Measurements from ENCODE around the gene ADRA2B.

ADRA2B gene

GRCh38 chr2:96099861-96100798, 16.2 kb downstream of the ADRA2B start:
- no peaks in the 10 kb centered on the region for H3K36me3 ChIP-seq (ENCODE audit: control insufficient read depth, insufficient read depth, low read length)
- no peak overlapping the region for H3K27ac ChIP-seq (ENCODE audit: low read depth, low read length)
- no peak overlapping the region for H3K4me3 ChIP-seq (ENCODE audit: low read length)
- H3K9ac ChIP-seq (ENCODE audit: low read length): no peak overlapping the region
- no peaks in the 10 kb centered on the region for H3K27me3 ChIP-seq (ENCODE audit: control insufficient read depth, insufficient read depth, low read length)
- H3K4me1 ChIP-seq (ENCODE audit: control insufficient read depth, insufficient read depth, low read length): no peaks in the 10 kb centered on the region

GRCh38 chr2:96098900-96099590, 17.3 kb downstream of the ADRA2B start:
- Histone ChIP-seq H3K27ac (ENCODE audit: low read depth, low read length) (no peak overlapping the region), H3K4me3 (ENCODE audit: low read length) (no peak overlapping the region), H3K27me3 (ENCODE audit: control insufficient read depth, insufficient read depth, low read length) (no peaks in the 10 kb centered on the region), H3K4me1 (ENCODE audit: control insufficient read depth, insufficient read depth, low read length) (no peaks in the 10 kb centered on the region), H3K9ac (ENCODE audit: low read length) (no peak overlapping the region), H3K36me3 (ENCODE audit: control insufficient read depth, insufficient read depth, low read length) (no peaks in the 10 kb centered on the region)

DNA sequence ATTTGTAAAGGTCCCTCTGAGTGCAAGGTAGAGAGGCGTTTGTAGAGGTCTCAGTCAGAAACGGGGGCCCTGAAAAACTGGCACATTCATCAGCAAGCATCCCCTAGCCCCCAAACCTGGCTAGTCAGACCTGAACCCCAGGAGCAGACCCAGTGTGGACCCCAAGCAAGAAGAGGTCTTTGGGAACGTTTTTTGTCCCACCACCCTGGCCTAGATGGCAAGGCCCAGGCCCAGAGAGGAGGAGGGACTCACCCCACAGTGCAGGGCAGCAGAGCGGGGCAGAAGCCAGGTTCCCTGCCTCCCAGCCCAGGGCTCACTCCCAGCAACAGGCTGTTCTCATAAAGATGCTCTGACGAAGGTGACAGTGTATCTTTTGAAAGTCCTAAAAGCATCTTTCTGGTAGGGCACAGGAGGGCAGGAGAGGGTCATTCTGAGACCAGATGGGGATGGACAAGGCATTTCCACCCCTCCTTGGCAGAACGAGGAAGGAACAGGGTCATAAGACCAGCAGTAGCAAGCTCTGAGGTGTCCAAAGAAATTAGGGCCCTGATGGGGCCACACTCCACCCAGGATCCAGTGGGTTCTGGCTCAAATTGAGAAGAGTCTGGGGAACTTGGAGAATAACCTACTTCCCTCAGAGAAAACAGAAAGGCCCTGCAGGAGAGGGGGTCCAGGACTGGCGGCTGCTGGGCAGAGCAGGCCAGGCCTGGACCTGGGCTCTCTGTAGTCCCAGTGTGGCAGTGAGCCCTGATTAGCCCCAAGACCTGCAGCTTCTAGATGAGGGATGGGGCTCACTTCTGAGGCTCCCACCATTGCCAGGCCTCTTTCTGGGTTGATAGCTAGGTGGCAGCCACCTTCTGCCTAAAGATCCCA, 18.2 kb downstream of the ADRA2B start:
- Histone ChIP-seq H3K4me3 (ENCODE audit: low read length) (no peak overlapping the region), H3K27me3 (ENCODE audit: control insufficient read depth, insufficient read depth, low read length) (no peaks in the 10 kb centered on the region), H3K36me3 (ENCODE audit: control insufficient read depth, insufficient read depth, low read length) (no peaks in the 10 kb centered on the region), H3K27ac (ENCODE audit: low read depth, low read length) (no peak overlapping the region), H3K4me1 (ENCODE audit: control insufficient read depth, insufficient read depth, low read length) (no peaks in the 10 kb centered on the region), H3K9ac (ENCODE audit: low read length) (no peak overlapping the region)

GRCh38 chr2:96097441-96097840, 18.9 kb downstream of the ADRA2B start:
- Histone ChIP-seq H3K27ac (ENCODE audit: low read depth, low read length) (no peak overlapping the region), H3K9ac (ENCODE audit: low read length) (no peak overlapping the region), H3K4me1 (ENCODE audit: control insufficient read depth, insufficient read depth, low read length) (no peaks in the 10 kb centered on the region), H3K4me3 (ENCODE audit: low read length) (no peak overlapping the region), H3K27me3 (ENCODE audit: control insufficient read depth, insufficient read depth, low read length) (no peaks in the 10 kb centered on the region), H3K36me3 (ENCODE audit: control insufficient read depth, insufficient read depth, low read length) (no peaks in the 10 kb centered on the region)

DNA sequence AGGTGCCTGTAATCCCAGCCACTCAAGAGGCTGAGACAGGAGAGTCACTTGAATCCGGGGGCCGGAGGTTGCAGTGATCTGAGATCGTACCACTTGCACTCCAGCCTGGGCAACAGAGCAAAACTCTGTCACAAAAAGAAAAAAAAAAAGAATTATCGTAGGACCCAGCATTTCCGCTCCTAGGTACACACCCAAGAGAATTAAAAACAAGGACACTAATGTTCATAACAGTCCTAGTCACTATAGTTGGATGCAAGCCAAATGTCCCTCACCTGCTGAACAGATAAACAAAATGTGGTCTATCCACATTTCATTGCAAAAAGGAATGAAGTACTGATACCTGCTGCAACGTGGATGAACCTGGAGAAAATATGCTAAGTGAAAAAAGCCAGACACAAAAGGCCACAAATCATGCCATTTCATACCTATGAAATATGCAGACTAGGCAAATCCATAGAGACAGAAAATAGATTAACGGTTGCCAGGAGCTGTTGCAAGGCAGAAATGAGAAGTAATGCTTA, 21.2 kb downstream of the ADRA2B start:
- Histone ChIP-seq H3K27me3 (ENCODE audit: control insufficient read depth, insufficient read depth, low read length) (no peaks in the 10 kb centered on the region), H3K4me1 (ENCODE audit: control insufficient read depth, insufficient read depth, low read length) (no peaks in the 10 kb centered on the region), H3K4me3 (ENCODE audit: low read length) (no peak overlapping the region), H3K9ac (ENCODE audit: low read length) (no peak overlapping the region), H3K27ac (ENCODE audit: low read depth, low read length) (no peak overlapping the region), H3K36me3 (ENCODE audit: control insufficient read depth, insufficient read depth, low read length) (no peaks in the 10 kb centered on the region)

DNA sequence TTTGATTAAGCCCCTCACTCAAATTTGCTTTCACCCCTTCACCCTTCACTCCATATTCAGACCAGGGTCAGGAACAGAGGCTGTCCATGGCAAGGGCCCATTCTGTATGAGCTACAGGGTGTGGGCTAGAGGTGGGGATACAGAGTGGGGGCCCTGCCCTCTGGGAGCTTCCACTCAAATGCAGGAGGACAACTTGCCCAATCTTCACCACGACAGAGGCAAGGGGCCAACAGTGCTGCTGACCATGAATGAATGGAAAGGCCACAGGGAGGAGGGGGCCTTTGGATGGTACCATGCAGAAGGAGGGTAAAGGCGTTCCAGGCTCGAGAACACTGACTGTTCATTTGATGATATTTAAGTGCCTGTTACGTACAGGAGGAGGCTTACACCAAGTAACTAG, 22.8 kb downstream of the ADRA2B start:
- H3K9ac ChIP-seq (ENCODE audit: low read length): no peak overlapping the region
- H3K36me3 ChIP-seq (ENCODE audit: control insufficient read depth, insufficient read depth, low read length): no peaks in the 10 kb centered on the region
- no peaks in the 10 kb centered on the region for H3K4me1 ChIP-seq (ENCODE audit: control insufficient read depth, insufficient read depth, low read length)
- H3K27me3 ChIP-seq (ENCODE audit: control insufficient read depth, insufficient read depth, low read length): no peaks in the 10 kb centered on the region
- H3K4me3 ChIP-seq (ENCODE audit: low read length): no peak overlapping the region
- no peak overlapping the region for H3K27ac ChIP-seq (ENCODE audit: low read depth, low read length)

DNA sequence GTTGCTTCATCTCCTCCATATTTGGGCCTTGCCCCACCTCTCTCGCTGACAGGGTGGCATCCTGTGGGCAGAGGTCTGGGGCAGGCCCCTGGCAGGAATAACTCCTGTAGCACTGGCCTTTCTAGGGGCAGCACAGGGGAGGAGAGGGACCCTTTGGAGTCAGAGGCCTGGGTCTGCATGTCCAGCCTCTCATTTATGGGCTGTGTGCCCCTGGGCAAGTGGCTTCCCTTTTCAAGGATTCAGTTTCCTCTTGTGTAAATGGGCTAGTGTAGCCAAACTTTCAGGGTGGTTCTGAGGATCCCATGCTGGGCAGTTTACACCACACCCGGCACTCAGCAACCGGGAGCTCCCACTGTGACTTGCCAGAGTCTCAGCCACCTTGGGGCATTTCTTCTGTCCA, 23.4 kb downstream of the ADRA2B start:
- no peaks in the 10 kb centered on the region for H3K27me3 ChIP-seq (ENCODE audit: control insufficient read depth, insufficient read depth, low read length)
- no peaks in the 10 kb centered on the region for H3K4me1 ChIP-seq (ENCODE audit: control insufficient read depth, insufficient read depth, low read length)
- no peaks in the 10 kb centered on the region for H3K36me3 ChIP-seq (ENCODE audit: control insufficient read depth, insufficient read depth, low read length)
- H3K27ac ChIP-seq (ENCODE audit: low read depth, low read length): no peak overlapping the region
- no peak overlapping the region for H3K4me3 ChIP-seq (ENCODE audit: low read length)
- H3K9ac ChIP-seq (ENCODE audit: low read length): no peak overlapping the region

GRCh38 chr2:96092573-96092877, 23.8 kb downstream of the ADRA2B start:
- H3K9ac ChIP-seq (ENCODE audit: low read length): no peak overlapping the region
- H3K27me3 ChIP-seq (ENCODE audit: control insufficient read depth, insufficient read depth, low read length): no peaks in the 10 kb centered on the region
- H3K36me3 ChIP-seq (ENCODE audit: control insufficient read depth, insufficient read depth, low read length): no peaks in the 10 kb centered on the region
- no peaks in the 10 kb centered on the region for H3K4me1 ChIP-seq (ENCODE audit: control insufficient read depth, insufficient read depth, low read length)
- no peak overlapping the region for H3K27ac ChIP-seq (ENCODE audit: low read depth, low read length)
- H3K4me3 ChIP-seq (ENCODE audit: low read length): no peak overlapping the region

GRCh38 chr2:96091711-96092572, 24.4 kb downstream of the ADRA2B start:
- Histone ChIP-seq H3K4me3 (ENCODE audit: low read length) (no peak overlapping the region), H3K27ac (ENCODE audit: low read depth, low read length) (no peak overlapping the region), H3K9ac (ENCODE audit: low read length) (no peak overlapping the region), H3K4me1 (ENCODE audit: control insufficient read depth, insufficient read depth, low read length) (no peaks in the 10 kb centered on the region), H3K27me3 (ENCODE audit: control insufficient read depth, insufficient read depth, low read length) (no peaks in the 10 kb centered on the region), H3K36me3 (ENCODE audit: control insufficient read depth, insufficient read depth, low read length) (no peaks in the 10 kb centered on the region)

GRCh38 chr2:96091141-96091710, 25.1 kb downstream of the ADRA2B start:
- Histone ChIP-seq H3K27me3 (ENCODE audit: control insufficient read depth, insufficient read depth, low read length) (no peaks in the 10 kb centered on the region), H3K4me1 (ENCODE audit: control insufficient read depth, insufficient read depth, low read length) (no peaks in the 10 kb centered on the region), H3K27ac (ENCODE audit: low read depth, low read length) (no peak overlapping the region), H3K36me3 (ENCODE audit: control insufficient read depth, insufficient read depth, low read length) (no peaks in the 10 kb centered on the region), H3K4me3 (ENCODE audit: low read length) (no peak overlapping the region), H3K9ac (ENCODE audit: low read length) (no peak overlapping the region)

DNA sequence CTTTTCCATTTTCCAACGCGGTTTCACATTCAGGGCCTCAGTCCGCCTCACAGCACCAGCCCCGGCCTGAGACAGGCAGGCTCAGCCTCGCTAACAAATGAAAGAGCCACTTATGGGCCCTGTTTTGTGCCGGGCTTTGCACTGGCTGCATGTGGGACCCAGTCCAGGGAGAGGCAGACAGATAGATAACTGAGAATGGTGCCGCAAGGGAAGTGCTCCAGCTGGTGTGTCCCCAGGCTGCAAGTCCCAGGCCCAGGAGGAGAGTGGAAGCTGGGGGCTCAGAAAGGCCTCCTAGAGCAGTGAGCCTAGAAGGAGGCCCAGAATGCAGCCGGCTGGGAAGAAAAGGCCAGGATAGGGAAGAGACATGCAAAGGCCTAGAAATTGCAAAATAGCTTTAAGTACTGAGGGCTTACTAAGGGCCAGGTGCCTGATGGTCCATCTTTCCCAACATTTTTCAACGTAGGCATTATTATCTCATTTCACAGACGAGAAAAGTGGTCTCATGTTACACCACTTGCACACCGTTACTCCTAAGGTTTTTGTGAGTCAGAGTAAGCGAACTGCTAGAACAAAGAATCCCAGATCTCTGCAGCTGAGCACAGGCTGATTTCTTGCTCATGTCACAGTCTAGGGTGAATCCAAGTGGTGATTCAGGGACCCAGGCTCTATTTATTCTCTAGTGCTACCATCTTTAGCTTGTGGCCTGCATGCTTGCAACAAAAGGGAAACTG, 26.0 kb downstream of the ADRA2B start:
- Histone ChIP-seq H3K4me1 (ENCODE audit: control insufficient read depth, insufficient read depth, low read length) (no peaks in the 10 kb centered on the region), H3K27ac (ENCODE audit: low read depth, low read length) (no peak overlapping the region), H3K27me3 (ENCODE audit: control insufficient read depth, insufficient read depth, low read length) (no peaks in the 10 kb centered on the region), H3K4me3 (ENCODE audit: low read length) (no peak overlapping the region), H3K36me3 (ENCODE audit: control insufficient read depth, insufficient read depth, low read length) (no peaks in the 10 kb centered on the region), H3K9ac (ENCODE audit: low read length) (no peak overlapping the region)
